HepG2 (cell line): ENCODE results near the gene CCT3. TPM values are rescaled to one million over a fixed set of nuclear protein-coding genes. Genes with fewer than 3 reads are reported as not detected.

Experiments used
- ATF4 ChIP-seq, 2 experiments: fragments of 450-650 bp in 1 of 2; sonication (generic) in 1 of 2; formaldehyde crosslinking; IDR thresholded peaks; 2 replicates each; pipeline versions ENCODE4 v1.5.0 to v1.8.0; 2020 to 2022; ENCODE audit warnings: mild to moderate bottlenecking in 1 of 2, missing genetic modification reagents in 1 of 2
- CEBPZ ChIP-seq: IDR thresholded peaks from 2 replicates; pipeline ENCODE4 v1.6.1; 2012; ENCODE audit warnings: low read length, improper control_type of control experiment
- DMAP1 ChIP-seq: IDR thresholded peaks from 2 replicates; pipeline ENCODE4 v1.6.1; 2016
- GLI4 ChIP-seq: sonication (generic); formaldehyde crosslinking; IDR thresholded peaks from 2 replicates; pipeline ENCODE4 v1.5.1; 2020; ENCODE audit warnings: missing genetic modification reagents, mild to moderate bottlenecking, moderate library complexity, borderline replicate concordance
- JUNB ChIP-seq: sonication (generic); formaldehyde crosslinking; IDR thresholded peaks from 2 replicates; pipeline ENCODE4 v1.8.0; 2022; ENCODE audit warnings: missing genetic modification reagents, mild to moderate bottlenecking, borderline replicate concordance
- KDM3A ChIP-seq: IDR thresholded peaks from 2 replicates; pipeline ENCODE4 v1.6.1; 2018; ENCODE audit warnings: low read depth, missing compliant biosample characterization
- MLLT10 ChIP-seq: sonication (generic); formaldehyde crosslinking; IDR thresholded peaks from 2 replicates; pipeline ENCODE4 v1.4.0; 2020; ENCODE audit warnings: missing genetic modification reagents
- NCOA1 ChIP-seq: sonication (generic); formaldehyde crosslinking; IDR thresholded peaks from 2 replicates; pipeline ENCODE4 v1.9.0; 2021; ENCODE audit warnings: missing genetic modification reagents
- NFIC ChIP-seq: IDR thresholded peaks from 2 replicates; pipeline ENCODE4 v1.6.1; 2012; ENCODE audit warnings: mild to moderate bottlenecking, low read length, inconsistent platforms
- PRDM10 ChIP-seq: sonication (generic); formaldehyde crosslinking; IDR thresholded peaks from 2 replicates; pipeline ENCODE4 v1.4.0; 2020; ENCODE audit warnings: low read depth, missing genetic modification reagents
- PRDM4 ChIP-seq: sonication (generic); formaldehyde crosslinking; IDR thresholded peaks from 2 replicates; pipeline ENCODE4 v1.9.0; 2021; ENCODE audit warnings: missing genetic modification reagents, borderline replicate concordance
- PTBP1 ChIP-seq: fragments of 200-400 bp; formaldehyde crosslinking; IDR thresholded peaks from 2 replicates; pipeline ENCODE4 v1.6.1; 2018; ENCODE audit warnings: low read length, low read depth; ENCODE audit not compliant: poor library complexity, severe bottlenecking
- TFDP1 ChIP-seq: IDR thresholded peaks from 2 replicates; pipeline ENCODE4 v1.6.1; 2016; ENCODE audit warnings: missing compliant biosample characterization, missing genetic modification reagents, borderline replicate concordance
- ZMYM3 ChIP-seq: sonication (generic); formaldehyde crosslinking; IDR thresholded peaks from 2 replicates; pipeline ENCODE4 v1.5.1; 2020; ENCODE audit warnings: mild to moderate bottlenecking, missing genetic modification reagents
- ZNF17 ChIP-seq: sonication (generic); formaldehyde crosslinking; IDR thresholded peaks from 2 replicates; pipeline ENCODE4 v1.5.0; 2020; ENCODE audit warnings: mild to moderate bottlenecking, missing genetic modification reagents
- ZNF224 ChIP-seq: sonication (generic); formaldehyde crosslinking; IDR thresholded peaks from 2 replicates; pipeline ENCODE4 v1.5.0; 2020; ENCODE audit warnings: mild to moderate bottlenecking, missing genetic modification reagents
- ZNF720 ChIP-seq: sonication (generic); formaldehyde crosslinking; IDR thresholded peaks from 2 replicates; pipeline ENCODE4 v1.4.0; 2020; ENCODE audit warnings: missing genetic modification reagents
- polyA plus RNA-seq, 8 experiments: library from polyadenylated mRNA; depleted of rRNA in 3 of 8; stranded (reverse) in 7 of 8; unstranded in 1 of 8; fragments of >200 nt; fragmentation: Illumina TruSeq in 4 of 8; extraction: Trizol in 4 of 8; gene quantifications; 2 replicates each; pipeline versions ENCODE4 v1.2.1 to v1.2.3, GENCODE V29; 2011 to 2016; ENCODE audit warnings: low read depth in 4 of 8, missing spikeins in 1 of 8, mixed read lengths in 1 of 8; ENCODE audit not compliant: insufficient read depth in 1 of 8
- total RNA-seq, 5 experiments: library from RNA; depleted of rRNA; stranded (reverse); fragments of >200 nt; fragmentation: Illumina TruSeq; extraction: Trizol; gene quantifications; 2 replicates each; pipeline ENCODE4 v1.2.3, GENCODE V29; 2016; ENCODE audit warnings: low read depth in 1 of 5

CCT3 gene
- total and polyA plus RNA-seq, 2 of the 13 experiments (the other 11 are each of a cell fraction or from before 2014, with no cell fraction given): 319 to 615 TPM

- TF ChIP-seq PRDM4 (CRISPR knock-in tag): no peak; the same call in 1 of the 2 replicates
- TF ChIP-seq ZNF720 (CRISPR knock-in tag): no peak
- TF ChIP-seq NFIC: peak; percentile 83
- no peak for TF ChIP-seq JUNB (CRISPR knock-in tag)
- 0 out of 2 replicates have a peak, but pooled peaks have one; percentile 27 for TF ChIP-seq ZNF17 (CRISPR knock-in tag)
- TF ChIP-seq ATF4 (CRISPR knock-in tag; IDR thresholded peaks at IDR 0.05): peak in 1 of 2 experiments; percentile 61; a peak in 1 of 4 replicates
- TF ChIP-seq PTBP1: no peak
- 0 out of 2 replicates have a peak, but pooled peaks have one; percentile 53 for TF ChIP-seq PRDM10 (CRISPR knock-in tag)
- TF ChIP-seq TFDP1 (CRISPR knock-in tag): peak; percentile 91
- TF ChIP-seq CEBPZ: no peak
- no peak for TF ChIP-seq MLLT10 (CRISPR knock-in tag)
- no peak; the same call in none of the 2 replicates for TF ChIP-seq ZNF224 (CRISPR knock-in tag)
- TF ChIP-seq KDM3A (CRISPR knock-in tag): peak; percentile 76
- TF ChIP-seq ZMYM3 (CRISPR knock-in tag): 0 out of 2 replicates have a peak, but pooled peaks have one; percentile 26
- TF ChIP-seq DMAP1 (CRISPR knock-in tag): peak; percentile 94
- no peak for TF ChIP-seq GLI4 (CRISPR knock-in tag)
- TF ChIP-seq NCOA1: 0 out of 2 replicates have a peak, but pooled peaks have one; percentile 17
These were observed 55.4 kb downstream of the CCT3 start, which contains the start of gene SMG5 (continued) for GRCh38 chr1:156282479-156283222.
